ENCODE measurements around the gene ADM2. TPM values are rescaled to one million over a fixed set of nuclear protein-coding genes. Genes with fewer than 3 reads are reported as not detected.

ADM2 gene
- total and polyA plus RNA-seq, 2 experiments from 2014 or later, result 4.1 to 5.1 TPM

DNA sequence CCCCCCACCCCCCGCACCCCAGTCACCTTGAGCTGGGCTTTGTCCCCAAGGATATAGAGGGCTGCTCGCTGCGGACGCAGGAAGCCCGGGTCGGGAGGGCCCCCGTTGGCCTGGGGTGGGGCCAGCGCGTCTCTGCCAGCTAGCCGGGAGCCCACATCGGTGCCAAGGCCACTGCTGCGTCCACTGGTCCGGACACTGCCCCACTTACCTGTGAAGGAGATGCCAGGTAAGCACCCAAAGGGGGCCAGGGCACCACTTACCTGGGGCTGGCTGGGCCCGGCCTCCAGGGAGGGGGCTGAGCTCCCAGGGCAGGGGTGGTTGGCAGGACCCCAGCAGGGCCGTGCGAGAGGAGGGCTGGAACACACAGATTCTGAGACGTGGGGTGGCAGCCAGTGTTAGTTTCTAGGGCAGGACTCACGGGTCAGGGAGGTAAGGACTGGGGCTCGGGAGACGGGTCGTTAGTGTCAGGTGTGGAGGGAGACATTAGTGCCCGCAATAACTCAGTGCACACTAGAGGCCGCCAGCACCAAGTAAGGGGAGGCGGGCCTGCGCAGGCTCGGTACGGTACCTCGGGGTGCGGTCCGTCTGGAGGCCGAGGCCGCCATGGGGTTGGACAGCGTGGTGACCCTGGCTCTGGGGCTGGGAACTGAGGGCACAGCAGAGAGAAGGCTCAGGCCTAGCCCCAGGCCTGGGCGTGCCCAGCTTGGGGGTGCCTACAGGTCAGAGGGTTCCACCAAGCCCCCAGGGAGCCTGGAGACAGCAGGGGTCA, 24.7 kb upstream of the ADM2 start:
- Histone ChIP-seq H3K4me3 (no peak overlapping the region), H3K9me2 (replicated peaks; ENCODE audit: insufficient read depth) (no peaks in the 10 kb centered on the region), H3K36me3 (replicated peaks; ENCODE audit: insufficient read depth, low read depth) (no peaks in the 10 kb centered on the region), H2AFZ (no peak overlapping the region), H3K4me1 (ENCODE audit: insufficient read depth) (no peaks in the 10 kb centered on the region), H3K27me3 (no peaks in the 10 kb centered on the region), H3K79me2 (no peaks in the 10 kb centered on the region), H4K20me1 (ENCODE audit: insufficient read depth, poor library complexity, severe bottlenecking) (no peaks in the 10 kb centered on the region), H3K27ac (no peak overlapping the region), H3K9me3 (ENCODE audit: low read depth) (no peaks in the 10 kb centered on the region), H3K4me2 (no peak overlapping the region)
- WGBS (ENCODE audit: low lambda C conversion rate, missing lambda C conversion rate), result 90% methylated on average over 27 of the region's 34 CpGs
- TF ChIP-seq EZH2phosphoT487 (IDR thresholded peaks at IDR 0.05; ENCODE audit: low read depth, severe bottlenecking, unreplicated experiment) (no peak), EZH2 (IDR thresholded peaks at IDR 0.05; ENCODE audit: borderline replicate concordance) (no peak)
- TF ChIP-seq, protein P1, sequence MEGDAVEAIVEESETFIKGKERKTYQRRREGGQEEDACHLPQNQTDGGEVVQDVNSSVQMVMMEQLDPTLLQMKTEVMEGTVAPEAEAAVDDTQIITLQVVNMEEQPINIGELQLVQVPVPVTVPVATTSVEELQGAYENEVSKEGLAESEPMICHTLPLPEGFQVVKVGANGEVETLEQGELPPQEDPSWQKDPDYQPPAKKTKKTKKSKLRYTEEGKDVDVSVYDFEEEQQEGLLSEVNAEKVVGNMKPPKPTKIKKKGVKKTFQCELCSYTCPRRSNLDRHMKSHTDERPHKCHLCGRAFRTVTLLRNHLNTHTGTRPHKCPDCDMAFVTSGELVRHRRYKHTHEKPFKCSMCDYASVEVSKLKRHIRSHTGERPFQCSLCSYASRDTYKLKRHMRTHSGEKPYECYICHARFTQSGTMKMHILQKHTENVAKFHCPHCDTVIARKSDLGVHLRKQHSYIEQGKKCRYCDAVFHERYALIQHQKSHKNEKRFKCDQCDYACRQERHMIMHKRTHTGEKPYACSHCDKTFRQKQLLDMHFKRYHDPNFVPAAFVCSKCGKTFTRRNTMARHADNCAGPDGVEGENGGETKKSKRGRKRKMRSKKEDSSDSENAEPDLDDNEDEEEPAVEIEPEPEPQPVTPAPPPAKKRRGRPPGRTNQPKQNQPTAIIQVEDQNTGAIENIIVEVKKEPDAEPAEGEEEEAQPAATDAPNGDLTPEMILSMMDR (IDR thresholded peaks at IDR 0.05; ENCODE audit: poor library complexity), result peak; percentile 28
- DNase-seq (ENCODE audit: low spot score), result no peak

DNA sequence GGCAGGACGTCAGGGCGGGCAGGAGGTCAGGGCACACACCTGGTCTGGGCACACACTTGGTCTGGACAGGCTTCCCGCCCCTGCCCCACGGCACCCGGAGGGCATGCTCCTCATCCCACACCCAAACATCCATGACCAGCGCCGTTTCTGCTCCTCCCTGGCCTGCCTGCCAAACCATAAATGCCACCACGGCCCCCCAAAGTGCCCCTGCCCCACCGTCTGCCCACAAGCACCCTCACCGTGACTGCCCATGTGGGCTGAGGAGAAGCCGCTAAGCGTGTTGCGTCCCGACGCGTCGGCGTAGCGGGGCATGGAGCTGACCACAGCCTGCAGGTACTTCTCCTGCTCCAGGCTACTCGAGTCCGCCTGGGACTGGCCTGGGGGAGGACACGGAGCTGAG, 22.3 kb upstream of the ADM2 start:
- Histone ChIP-seq H3K79me2 (no peaks in the 10 kb centered on the region), H3K27ac (no peak overlapping the region), H4K20me1 (ENCODE audit: insufficient read depth, poor library complexity, severe bottlenecking) (no peaks in the 10 kb centered on the region), H3K9me2 (replicated peaks; ENCODE audit: insufficient read depth) (no peaks in the 10 kb centered on the region), H3K36me3 (replicated peaks; ENCODE audit: insufficient read depth, low read depth) (no peaks in the 10 kb centered on the region), H2AFZ (no peak overlapping the region), H3K4me3 (no peak overlapping the region), H3K4me2 (no peak overlapping the region), H3K9me3 (ENCODE audit: low read depth) (no peaks in the 10 kb centered on the region), H3K4me1 (ENCODE audit: insufficient read depth) (no peaks in the 10 kb centered on the region), H3K27me3 (no peaks in the 10 kb centered on the region)
- DNase-seq (ENCODE audit: low spot score), result no peak
- TF ChIP-seq, protein P1 (IDR thresholded peaks at IDR 0.05; ENCODE audit: poor library complexity), result no peak
- TF ChIP-seq EZH2phosphoT487 (IDR thresholded peaks at IDR 0.05; ENCODE audit: low read depth, severe bottlenecking, unreplicated experiment), result no peak
- WGBS (ENCODE audit: low lambda C conversion rate, missing lambda C conversion rate), result 98% methylated on average over 19 of the region's 22 CpGs

DNA sequence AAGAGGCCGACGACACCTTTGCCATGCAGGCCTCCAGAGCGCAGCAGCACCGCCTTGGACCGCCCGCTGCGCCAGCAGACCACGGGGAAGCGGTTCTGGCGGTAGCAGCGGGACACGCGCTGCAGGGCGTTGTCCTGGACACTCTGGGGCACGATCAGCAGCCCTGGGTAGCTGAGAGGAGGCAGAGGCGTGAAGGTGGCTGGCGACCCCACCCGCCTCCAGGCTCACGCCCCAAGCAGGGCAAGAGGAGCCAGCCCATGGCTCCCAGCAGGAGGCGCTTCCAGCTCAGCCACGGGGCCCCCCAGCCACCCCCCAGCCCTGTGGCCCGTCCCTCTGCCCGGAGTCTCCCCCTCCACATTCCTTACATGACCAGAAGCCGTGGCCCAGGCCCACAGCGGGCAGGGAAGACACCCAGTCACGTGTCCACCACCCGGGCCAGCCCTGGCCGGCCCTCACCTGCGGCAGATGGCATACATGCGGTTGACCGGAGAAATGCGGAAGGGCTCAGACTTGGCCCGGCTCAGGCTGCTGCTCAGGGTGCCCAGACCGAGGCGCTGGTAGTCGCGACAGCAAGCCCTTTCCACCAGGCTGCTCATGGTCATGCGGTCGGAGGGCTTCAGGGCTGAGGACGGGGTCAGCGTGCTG, 21.7 kb upstream of the ADM2 start:
- no peaks in the 10 kb centered on the region for H3K27me3 ChIP-seq

More for the DNA sequence above, 21.7 kb upstream of the ADM2 start:
- no peaks in the 10 kb centered on the region for H3K4me1 ChIP-seq (ENCODE audit: insufficient read depth)
- H4K20me1 ChIP-seq (ENCODE audit: insufficient read depth, poor library complexity, severe bottlenecking), result no peaks in the 10 kb centered on the region
- DNase-seq (ENCODE audit: low spot score), result no peak
- H3K4me3 ChIP-seq, result no peak overlapping the region
- no peaks in the 10 kb centered on the region for H3K36me3 ChIP-seq (replicated peaks; ENCODE audit: insufficient read depth, low read depth)
- H3K9me2 ChIP-seq (replicated peaks; ENCODE audit: insufficient read depth), result no peaks in the 10 kb centered on the region
- no peak overlapping the region for H2AFZ ChIP-seq
- H3K27ac ChIP-seq, result no peak overlapping the region
- no peak overlapping the region for H3K4me2 ChIP-seq
- no peaks in the 10 kb centered on the region for H3K79me2 ChIP-seq
- TF ChIP-seq, protein P1 (IDR thresholded peaks at IDR 0.05; ENCODE audit: poor library complexity), result no peak
- TF ChIP-seq EZH2 (IDR thresholded peaks at IDR 0.05; ENCODE audit: borderline replicate concordance), result no peak
- TF ChIP-seq EZH2phosphoT487 (IDR thresholded peaks at IDR 0.05; ENCODE audit: low read depth, severe bottlenecking, unreplicated experiment), result no peak
- no peaks in the 10 kb centered on the region for H3K9me3 ChIP-seq (ENCODE audit: low read depth)
- 97% methylated on average over 37 of the region's 41 CpGs for WGBS (ENCODE audit: low lambda C conversion rate, missing lambda C conversion rate)

Measured in hepatocyte (in vitro differentiated cells).